Measurements from ENCODE around the gene ZNF804A.

The ZNF804A gene

DNA sequence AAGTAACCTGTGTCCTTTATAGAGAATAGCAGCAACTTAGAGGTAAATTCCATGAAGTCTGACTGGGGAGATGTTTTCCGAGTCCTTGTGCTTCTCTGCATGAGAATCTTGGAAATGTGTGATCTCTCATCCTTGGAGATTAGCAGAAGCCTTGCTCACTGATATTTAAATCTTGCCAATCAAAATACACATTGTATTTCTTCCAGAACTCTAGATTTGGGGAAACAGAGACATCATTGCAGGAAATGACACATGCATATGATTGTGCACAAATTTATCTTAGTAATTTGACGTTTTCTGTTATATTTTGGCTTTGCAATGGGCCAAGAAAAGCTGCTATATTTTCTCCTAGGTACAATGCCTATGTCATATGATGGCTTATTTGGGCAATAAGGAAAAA, 182.6 kb downstream of the ZNF804A start:
- no peak for DNase-seq (ENCODE audit: extremely low spot score)
- no peak for TF ChIP-seq ARNT (IDR thresholded peaks at IDR 0.05)
- no peak for TF ChIP-seq FOXK2 (IDR thresholded peaks at IDR 0.05)
- no peak for TF ChIP-seq SP1 (IDR thresholded peaks at IDR 0.05)
- no peak for TF ChIP-seq FOXM1 (IDR thresholded peaks at IDR 0.05; ENCODE audit: borderline replicate concordance)
- TF ChIP-seq CTBP1 (IDR thresholded peaks at IDR 0.05; ENCODE audit: borderline replicate concordance), result no peak
- POLR2A ChIA-PET, result no interaction called here
- CTCF ChIA-PET, result no interaction called here

DNA sequence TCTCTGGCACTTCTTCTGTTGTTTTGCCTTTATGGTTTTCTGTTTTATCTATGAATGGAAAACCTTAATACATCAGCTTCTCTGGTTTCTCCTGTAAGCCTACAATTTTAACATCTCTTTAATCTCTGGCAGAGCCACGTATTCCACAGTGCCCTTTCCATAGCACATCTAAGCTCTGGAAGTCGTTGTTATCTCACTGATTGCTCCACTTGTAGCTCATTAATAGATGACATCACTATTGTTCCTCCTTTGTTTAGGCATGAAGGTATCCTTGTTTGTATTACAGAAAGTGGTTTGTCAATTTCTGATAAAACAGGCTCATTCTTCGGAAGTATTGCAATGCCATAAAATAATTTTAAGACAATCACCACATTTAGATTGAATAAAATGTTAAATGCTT, 185.2 kb downstream of the ZNF804A start:
- DNase-seq (ENCODE audit: extremely low spot score), result no peak
- ChIA-PET CTCF (no interaction called here), POLR2A (no interaction called here)

DNA sequence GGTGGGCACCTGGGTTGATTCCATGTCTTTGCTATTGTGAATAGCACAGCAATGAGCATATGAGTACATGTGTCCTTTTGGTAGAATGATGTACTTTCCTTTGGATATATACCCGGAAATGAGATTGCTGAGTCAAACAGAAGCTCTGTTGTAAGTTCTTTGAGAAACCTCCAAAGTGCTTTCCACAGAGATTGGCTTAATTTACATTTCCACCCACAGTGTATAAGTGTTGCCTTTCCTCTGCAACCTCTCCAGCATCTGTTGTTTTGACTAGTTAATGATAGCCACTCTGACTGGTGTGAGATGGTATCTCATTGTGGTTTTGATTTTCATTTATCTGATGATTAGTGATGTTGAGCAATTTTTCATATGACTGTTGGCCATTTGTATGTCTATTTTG, 194.8 kb downstream of the ZNF804A start:
- ChIA-PET POLR2A (interaction anchor here (0.6 kb wide), 1 partner anchor 480 kb away, joined by 3 read pairs; no protein-coding TSS in a partner anchor), CTCF (no interaction called here)
- no peak for TF ChIP-seq BHLHE40 (IDR thresholded peaks at IDR 0.05; ENCODE audit: borderline replicate concordance)
- TF ChIP-seq LEF1 (IDR thresholded peaks at IDR 0.05; ENCODE audit: borderline replicate concordance), result no peak
- TF ChIP-seq L3MBTL2 (conservative IDR thresholded peaks at IDR 0.05), result no peak
- TF ChIP-seq SP1 (IDR thresholded peaks at IDR 0.05), result no peak
- TF ChIP-seq CTBP1 (IDR thresholded peaks at IDR 0.05; ENCODE audit: borderline replicate concordance), result no peak
- TF ChIP-seq FOXA1 (IDR thresholded peaks at IDR 0.05), result no peak
- no peak for TF ChIP-seq ELF4 (IDR thresholded peaks at IDR 0.05)
- no peak for TF ChIP-seq FOXM1 (IDR thresholded peaks at IDR 0.05; ENCODE audit: borderline replicate concordance)
- TF ChIP-seq NFRKB (IDR thresholded peaks at IDR 0.05), result no peak
- no peak for DNase-seq (ENCODE audit: extremely low spot score)

More for the DNA sequence above, 185.2 kb downstream of the ZNF804A start:
- TF ChIP-seq TARDBP (IDR thresholded peaks at IDR 0.05) (no peak), FOXK2 (IDR thresholded peaks at IDR 0.05) (no peak), HDGF (IDR thresholded peaks at IDR 0.05; ENCODE audit: borderline replicate concordance) (no peak), CTBP1 (IDR thresholded peaks at IDR 0.05; ENCODE audit: borderline replicate concordance) (no peak), SP1 (IDR thresholded peaks at IDR 0.05) (no peak), L3MBTL2 (conservative IDR thresholded peaks at IDR 0.05) (no peak), NFRKB (IDR thresholded peaks at IDR 0.05) (no peak), LEF1 (IDR thresholded peaks at IDR 0.05; ENCODE audit: borderline replicate concordance) (no peak), FOXA1 (IDR thresholded peaks at IDR 0.05) (no peak), FOXM1 (IDR thresholded peaks at IDR 0.05; ENCODE audit: borderline replicate concordance) (no peak), BHLHE40 (IDR thresholded peaks at IDR 0.05; ENCODE audit: borderline replicate concordance) (no peak), ELF4 (IDR thresholded peaks at IDR 0.05) (no peak), ARNT (IDR thresholded peaks at IDR 0.05) (no peak), SUZ12 (IDR thresholded peaks at IDR 0.05) (no peak), ZNF384 (IDR thresholded peaks at IDR 0.05) (no peak)
- TF ChIP-seq, protein P1, sequence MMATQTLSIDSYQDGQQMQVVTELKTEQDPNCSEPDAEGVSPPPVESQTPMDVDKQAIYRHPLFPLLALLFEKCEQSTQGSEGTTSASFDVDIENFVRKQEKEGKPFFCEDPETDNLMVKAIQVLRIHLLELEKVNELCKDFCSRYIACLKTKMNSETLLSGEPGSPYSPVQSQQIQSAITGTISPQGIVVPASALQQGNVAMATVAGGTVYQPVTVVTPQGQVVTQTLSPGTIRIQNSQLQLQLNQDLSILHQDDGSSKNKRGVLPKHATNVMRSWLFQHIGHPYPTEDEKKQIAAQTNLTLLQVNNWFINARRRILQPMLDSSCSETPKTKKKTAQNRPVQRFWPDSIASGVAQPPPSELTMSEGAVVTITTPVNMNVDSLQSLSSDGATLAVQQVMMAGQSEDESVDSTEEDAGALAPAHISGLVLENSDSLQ (IDR thresholded peaks at IDR 0.05), result no peak

DNA sequence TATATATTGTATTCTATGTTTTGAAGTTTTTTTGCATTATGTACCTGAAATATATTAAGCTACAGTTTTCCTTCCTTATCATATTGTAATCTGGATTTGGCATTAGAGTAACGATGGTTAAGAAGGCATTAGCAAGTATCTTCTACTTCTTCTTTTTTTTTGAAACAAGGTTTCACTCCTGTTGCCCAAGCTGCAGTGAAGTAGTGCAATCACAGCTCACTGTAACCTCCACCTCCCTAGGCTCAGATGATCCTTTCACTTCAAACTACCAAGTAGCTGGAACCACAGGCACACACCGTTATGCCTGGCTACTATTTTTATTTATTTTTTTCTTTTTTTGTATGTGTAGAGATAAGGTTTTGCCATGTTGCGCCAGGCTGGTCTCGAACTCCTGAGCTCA, 201.1 kb downstream of the ZNF804A start:
- no peak for DNase-seq (ENCODE audit: extremely low spot score)
- ChIA-PET CTCF (no interaction called here), POLR2A (no interaction called here)
- TF ChIP-seq ELF4 (IDR thresholded peaks at IDR 0.05), result no peak
- no peak for TF ChIP-seq ZNF384 (IDR thresholded peaks at IDR 0.05)
- no peak for TF ChIP-seq FOXA1 (IDR thresholded peaks at IDR 0.05)
- no peak for TF ChIP-seq BHLHE40 (IDR thresholded peaks at IDR 0.05; ENCODE audit: borderline replicate concordance)

DNA sequence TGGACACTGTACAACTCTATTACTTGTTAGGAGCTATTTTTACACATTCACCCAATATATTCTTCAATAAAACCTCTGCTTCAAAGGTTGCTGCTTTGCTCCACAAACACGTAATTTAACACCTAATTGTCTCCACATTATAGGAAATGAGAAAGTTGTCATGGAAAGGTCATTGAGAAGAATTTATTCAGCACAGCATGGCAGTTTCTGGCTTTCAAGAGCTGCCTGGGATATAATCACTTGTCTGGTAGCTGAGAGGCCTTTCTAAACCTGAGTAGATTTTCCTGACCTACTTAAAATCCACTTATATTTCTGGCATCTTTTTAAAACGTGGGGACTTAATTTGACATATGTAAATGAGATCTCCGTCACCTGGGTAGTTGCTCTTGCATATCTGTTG, 216.1 kb downstream of the ZNF804A start:
- POLR2A ChIA-PET, result no interaction called here
- TF ChIP-seq FOXA1 (IDR thresholded peaks at IDR 0.05), result no peak
- no peak for TF ChIP-seq HDGF (IDR thresholded peaks at IDR 0.05; ENCODE audit: borderline replicate concordance)
- TF ChIP-seq FOXK2 (IDR thresholded peaks at IDR 0.05), result no peak
- no peak for TF ChIP-seq CTBP1 (IDR thresholded peaks at IDR 0.05; ENCODE audit: borderline replicate concordance)
- TF ChIP-seq ZNF384 (IDR thresholded peaks at IDR 0.05), result no peak
- no peak for TF ChIP-seq L3MBTL2 (conservative IDR thresholded peaks at IDR 0.05)
- CTCF ChIA-PET, result no interaction called here
- DNase-seq (ENCODE audit: extremely low spot score), result no peak

DNA sequence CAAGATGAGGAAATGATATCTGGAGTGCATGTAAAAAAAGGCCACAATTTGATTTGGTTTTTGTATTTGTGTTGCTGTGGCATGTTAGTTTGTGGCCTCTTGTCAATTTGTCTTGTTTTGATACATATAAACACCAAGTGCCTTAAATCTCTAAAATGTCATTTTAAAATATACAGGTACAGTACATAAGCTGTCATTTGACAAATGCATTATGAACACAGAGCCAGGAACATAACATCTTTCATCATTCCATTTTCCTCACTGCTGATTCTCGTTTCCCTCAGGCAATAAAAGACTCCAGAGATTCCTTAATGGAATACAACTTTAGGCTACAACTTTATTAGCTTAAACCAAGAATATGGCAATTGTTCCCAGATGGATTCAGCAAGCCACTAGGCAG, 217.5 kb downstream of the ZNF804A start:
- TF ChIP-seq ELF4 (IDR thresholded peaks at IDR 0.05), result no peak
- no peak for TF ChIP-seq SUZ12 (IDR thresholded peaks at IDR 0.05)
- no peak for TF ChIP-seq NFRKB (IDR thresholded peaks at IDR 0.05)
- TF ChIP-seq L3MBTL2 (conservative IDR thresholded peaks at IDR 0.05), result no peak
- no peak for TF ChIP-seq ZNF384 (IDR thresholded peaks at IDR 0.05)
- no peak for TF ChIP-seq BHLHE40 (IDR thresholded peaks at IDR 0.05; ENCODE audit: borderline replicate concordance)
- TF ChIP-seq ARNT (IDR thresholded peaks at IDR 0.05), result no peak
- POLR2A ChIA-PET, result no interaction called here
- CTCF ChIA-PET, result no interaction called here
- no peak for DNase-seq (ENCODE audit: extremely low spot score)

DNA sequence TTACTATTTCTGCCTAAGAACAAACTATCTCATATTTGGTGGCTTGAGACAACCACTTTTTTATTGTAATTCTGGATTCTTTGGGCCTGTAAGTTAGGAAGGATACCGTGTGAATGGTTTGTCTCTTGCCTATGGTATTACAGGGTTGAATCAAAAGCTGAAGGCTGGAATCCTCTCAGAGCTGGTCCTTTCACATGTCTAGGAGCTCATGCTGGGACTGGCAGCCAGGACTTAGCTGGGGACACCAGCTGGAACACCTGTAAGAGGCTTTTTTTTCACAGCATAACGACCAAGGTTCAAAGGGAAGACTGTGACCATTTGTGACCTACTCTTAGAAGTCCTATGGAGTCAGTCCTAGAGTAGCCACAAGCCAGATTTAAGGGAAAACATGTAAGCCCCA, 226.3 kb downstream of the ZNF804A start:
- ChIA-PET POLR2A (no interaction called here), CTCF (no interaction called here)
- DNase-seq (ENCODE audit: extremely low spot score), result no peak
- TF ChIP-seq SP1 (IDR thresholded peaks at IDR 0.05), result no peak
- TF ChIP-seq, protein P1 (IDR thresholded peaks at IDR 0.05), result no peak
- TF ChIP-seq FOXM1 (IDR thresholded peaks at IDR 0.05; ENCODE audit: borderline replicate concordance), result no peak
- TF ChIP-seq LEF1 (IDR thresholded peaks at IDR 0.05; ENCODE audit: borderline replicate concordance), result no peak
- TF ChIP-seq SUZ12 (IDR thresholded peaks at IDR 0.05), result no peak
- no peak for TF ChIP-seq TARDBP (IDR thresholded peaks at IDR 0.05)
- TF ChIP-seq ZNF384 (IDR thresholded peaks at IDR 0.05), result no peak
- no peak for TF ChIP-seq L3MBTL2 (conservative IDR thresholded peaks at IDR 0.05)
- no peak for TF ChIP-seq NFRKB (IDR thresholded peaks at IDR 0.05)
- no peak for TF ChIP-seq BHLHE40 (IDR thresholded peaks at IDR 0.05; ENCODE audit: borderline replicate concordance)
- no peak for TF ChIP-seq FOXK2 (IDR thresholded peaks at IDR 0.05)
- TF ChIP-seq ARNT (IDR thresholded peaks at IDR 0.05), result no peak
- TF ChIP-seq ELF4 (IDR thresholded peaks at IDR 0.05), result no peak
- TF ChIP-seq HDGF (IDR thresholded peaks at IDR 0.05; ENCODE audit: borderline replicate concordance), result no peak
- TF ChIP-seq CTBP1 (IDR thresholded peaks at IDR 0.05; ENCODE audit: borderline replicate concordance), result no peak
- no peak for TF ChIP-seq FOXA1 (IDR thresholded peaks at IDR 0.05)

Measured in HEK293T (cell line).